Activated CD4-positive, alpha-beta T cell treated with anti-CD3 and anti-CD28 coated beads, Interleukin-2, amount 10 ng/mL, durations not matched to agents 24 days and 14 days (primary cell): ENCODE data around the gene INAFM1. TPM values are rescaled to one million over a fixed set of nuclear protein-coding genes. Genes with fewer than 3 reads are reported as not detected.
"Not testable (repeated sequence)": the region's sequence is repeated elsewhere in the genome, so short reads cannot be mapped to it uniquely, and the experiment has no call there.

Source experiments
- DNase-seq: peaks from one replicate; pipeline ENCODE4 v3.0.0; 2022
- H3K27ac Mint-ChIP-seq: one replicate; pipeline ENCODE4 v1.8.0; 2022; ENCODE audit warnings: mild to moderate bottlenecking, mixed read lengths
- H3K27me3 Mint-ChIP-seq: one replicate; pipeline ENCODE4 v1.8.0; 2022; ENCODE audit warnings: mixed read lengths
- H3K36me3 Mint-ChIP-seq: one replicate; pipeline ENCODE4 v1.8.0; 2022; ENCODE audit warnings: low read depth, mild to moderate bottlenecking, mixed read lengths
- H3K4me1 Mint-ChIP-seq: one replicate; pipeline ENCODE4 v1.8.0; 2021; ENCODE audit warnings: mixed read lengths
- H3K4me3 Mint-ChIP-seq: one replicate; pipeline ENCODE4 v1.8.0; 2022; ENCODE audit warnings: mild to moderate bottlenecking, moderate library complexity, mixed read lengths
- H3K9me3 Mint-ChIP-seq: one replicate; pipeline ENCODE4 v1.8.0; 2021; ENCODE audit warnings: mixed read lengths
- intact Hi-C: fragments of 100-400 bp; cut with micrococcal nuclease; formaldehyde crosslinking; loops from one replicate; pipeline ENCODE4 v1.15.1; 2023
- total RNA-seq: library from RNA; stranded (reverse); gene quantifications from 2 replicates; pipeline ENCODE4 v1.2.3, GENCODE V29; 2022

Gene INAFM1
- total RNA-seq, 1 donor from 2014 or later: 10.6 TPM

GRCh38 chr19:47253467-47253881 is 21.2 kb upstream of the INAFM1 start:
- peaks cover 2% of the 10 kb centered on the region for H3K27me3 Mint-ChIP-seq
- no peak overlapping the region for H3K4me3 Mint-ChIP-seq
- no peaks in the 10 kb centered on the region for H3K9me3 Mint-ChIP-seq
- peaks cover 23% of the 10 kb centered on the region for H3K4me1 Mint-ChIP-seq
- no peak overlapping the region for H3K27ac Mint-ChIP-seq
- DNase-seq: no peak
- H3K36me3 Mint-ChIP-seq: peaks cover 12% of the 10 kb centered on the region
- intact Hi-C loops: no loop called here

- no peak overlapping the region for H3K27ac Mint-ChIP-seq
Measured at GRCh38 chr19:47253970-47254369, 20.7 kb upstream of the INAFM1 start.

GRCh38 chr19:47255879-47256692 is 18.6 kb upstream of the INAFM1 start, which contains the start of gene CCDC9:
TSS of gene CCDC9 (plus strand) at chr19:47256525. CDS start at chr19:47258401, 1,876 bp downstream.
- intact Hi-C loops: loop anchor here (2.0 kb wide), 3 partner anchors 29 to 395 kb away; partner anchors contain the start of genes ARHGAP35 and TMEM160
- Mint-ChIP-seq H3K4me1 (peaks cover 39% of the 10 kb centered on the region), H3K27me3 (peaks cover 2% of the 10 kb centered on the region), H3K9me3 (no peaks in the 10 kb centered on the region), H3K27ac (peak within 1 kb of the TSS; percentile 94), H3K4me3 (peak within 1 kb of the TSS; percentile 96), H3K36me3 (peaks cover 34% of the 10 kb centered on the region)
- peak; percentile 98 for DNase-seq

More at GRCh38 chr19:47253970-47254369, 20.7 kb upstream of the INAFM1 start:
- peaks cover 2% of the 10 kb centered on the region for H3K27me3 Mint-ChIP-seq
- no peak overlapping the region for H3K4me3 Mint-ChIP-seq
- no peaks in the 10 kb centered on the region for H3K9me3 Mint-ChIP-seq
- peaks cover 17% of the 10 kb centered on the region for H3K36me3 Mint-ChIP-seq
- DNase-seq: no peak
- intact Hi-C loops: no loop called here
- H3K4me1 Mint-ChIP-seq: peaks cover 27% of the 10 kb centered on the region

GRCh38 chr19:47256693-47257410 is 17.8 kb upstream of the INAFM1 start:
- Mint-ChIP-seq H3K4me1 (peaks cover 40% of the 10 kb centered on the region), H3K4me3 (peak overlapping the region; percentile 96), H3K36me3 (peaks cover 38% of the 10 kb centered on the region), H3K27me3 (peaks cover 2% of the 10 kb centered on the region), H3K27ac (peak overlapping the region; percentile 94), H3K9me3 (no peaks in the 10 kb centered on the region)
- peak; percentile 100 for DNase-seq
- intact Hi-C loops: loop anchor here (1.0 to 2.0 kb wide), 5 partner anchors 17 to 396 kb away; partner anchors contain the start of genes ARHGAP35, BBC3, INAFM1 and TMEM160

GRCh38 chr19:47257411-47258169 is 17.1 kb upstream of the INAFM1 start:
- no peak for DNase-seq
- H3K27me3 Mint-ChIP-seq: peaks cover 2% of the 10 kb centered on the region
- intact Hi-C loops: loop anchor here (1.0 to 2.0 kb wide), 5 partner anchors 17 to 397 kb away; partner anchors contain the start of genes ARHGAP35, BBC3, INAFM1 and TMEM160
- no peaks in the 10 kb centered on the region for H3K9me3 Mint-ChIP-seq
- peak overlapping the region; percentile 94 for H3K27ac Mint-ChIP-seq
- peaks cover 40% of the 10 kb centered on the region for H3K4me1 Mint-ChIP-seq
- peaks cover 43% of the 10 kb centered on the region for H3K36me3 Mint-ChIP-seq
- H3K4me3 Mint-ChIP-seq: peak overlapping the region; percentile 96

GRCh38 chr19:47258434-47258833 is 16.3 kb upstream of the INAFM1 start:
- H3K27me3 Mint-ChIP-seq: peaks cover 2% of the 10 kb centered on the region
- peaks cover 49% of the 10 kb centered on the region for H3K36me3 Mint-ChIP-seq
- peak overlapping the region; percentile 94 for H3K27ac Mint-ChIP-seq
- intact Hi-C loops: no loop called here
- H3K4me1 Mint-ChIP-seq: peaks cover 40% of the 10 kb centered on the region
- peak overlapping the region; percentile 96 for H3K4me3 Mint-ChIP-seq
- no peak for DNase-seq
- H3K9me3 Mint-ChIP-seq: no peaks in the 10 kb centered on the region

- no peaks in the 10 kb centered on the region for H3K9me3 Mint-ChIP-seq
Measured at GRCh38 chr19:47258895-47259555, 15.7 kb upstream of the INAFM1 start.

GRCh38 chr19:47260476-47260875 is 14.2 kb upstream of the INAFM1 start:
- no peaks in the 10 kb centered on the region for H3K9me3 Mint-ChIP-seq
- no peak overlapping the region for H3K4me3 Mint-ChIP-seq
- DNase-seq: no peak
- intact Hi-C loops: no loop called here
- peaks cover 2% of the 10 kb centered on the region for H3K27me3 Mint-ChIP-seq
- H3K4me1 Mint-ChIP-seq: peaks cover 38% of the 10 kb centered on the region
- H3K27ac Mint-ChIP-seq: no peak overlapping the region
- peaks cover 60% of the 10 kb centered on the region for H3K36me3 Mint-ChIP-seq

More at GRCh38 chr19:47258895-47259555, 15.7 kb upstream of the INAFM1 start:
- intact Hi-C loops: no loop called here
- DNase-seq: no peak
- no peak overlapping the region for H3K27ac Mint-ChIP-seq
- peak overlapping the region; percentile 96 for H3K4me3 Mint-ChIP-seq
- peaks cover 51% of the 10 kb centered on the region for H3K36me3 Mint-ChIP-seq
- H3K27me3 Mint-ChIP-seq: peaks cover 2% of the 10 kb centered on the region
- peaks cover 39% of the 10 kb centered on the region for H3K4me1 Mint-ChIP-seq

- H3K27ac Mint-ChIP-seq, H3K4me3 Mint-ChIP-seq, H3K9me3 Mint-ChIP-seq, H3K27me3 Mint-ChIP-seq, intact Hi-C loops, DNase-seq: not testable (repeated sequence)
- Mint-ChIP-seq H3K36me3 (peaks cover 70% of the 10 kb centered on the region), H3K4me1 (peaks cover 32% of the 10 kb centered on the region)
Measured at GRCh38 chr19:47261946-47262793, 12.5 kb upstream of the INAFM1 start.

- Mint-ChIP-seq H3K36me3 (peaks cover 62% of the 10 kb centered on the region), H3K4me1 (peaks cover 11% of the 10 kb centered on the region), H3K9me3 (no peaks in the 10 kb centered on the region), H3K27me3 (no peaks in the 10 kb centered on the region), H3K27ac (no peak overlapping the region), H3K4me3 (no peak overlapping the region)
- intact Hi-C loops: no loop called here
- no peak for DNase-seq
Measured at GRCh38 chr19:47264629-47265028, 10.1 kb upstream of the INAFM1 start.

GRCh38 chr19:47266401-47266941 is 8.2 kb upstream of the INAFM1 start:
- DNase-seq: no peak
- peaks cover 60% of the 10 kb centered on the region for H3K36me3 Mint-ChIP-seq
- H3K4me3 Mint-ChIP-seq: no peak overlapping the region
- no peaks in the 10 kb centered on the region for H3K27me3 Mint-ChIP-seq
- H3K27ac Mint-ChIP-seq: no peak overlapping the region
- peaks cover 6% of the 10 kb centered on the region for H3K4me1 Mint-ChIP-seq
- H3K9me3 Mint-ChIP-seq: no peaks in the 10 kb centered on the region
- intact Hi-C loops: no loop called here

GRCh38 chr19:47267350-47267759 is 7.3 kb upstream of the INAFM1 start:
- peaks cover 11% of the 10 kb centered on the region for H3K4me1 Mint-ChIP-seq
- no peak overlapping the region for H3K27ac Mint-ChIP-seq
- peaks cover 58% of the 10 kb centered on the region for H3K36me3 Mint-ChIP-seq
- no peaks in the 10 kb centered on the region for H3K9me3 Mint-ChIP-seq
- no peak overlapping the region for H3K4me3 Mint-ChIP-seq
- intact Hi-C loops: no loop called here
- no peak for DNase-seq
- H3K27me3 Mint-ChIP-seq: no peaks in the 10 kb centered on the region
